ENCODE results near the gene JPH4.
"Not testable (repeated sequence)": the region's sequence is repeated elsewhere in the genome, so short reads cannot be mapped to it uniquely, and the experiment has no call there.

The JPH4 gene

GRCh38 chr14:23608454-23608853 is 29.9 kb upstream of the JPH4 start:
- no peak for DNase-seq

- no peak for DNase-seq
These were observed 27.5 kb upstream of the JPH4 start for GRCh38 chr14:23605931-23606585.

GRCh38 chr14:23604675-23605170 is 26.1 kb upstream of the JPH4 start:
- DNase-seq = no peak

GRCh38 chr14:23604148-23604547 is 25.6 kb upstream of the JPH4 start:
- no peak for DNase-seq

- DNase-seq = no peak
These were observed 24.5 kb upstream of the JPH4 start for GRCh38 chr14:23603103-23603502.

- DNase-seq = no peak
These were observed 23.8 kb upstream of the JPH4 start for GRCh38 chr14:23602181-23603095.

GRCh38 chr14:23601845-23602180 is 23.2 kb upstream of the JPH4 start:
- no peak for DNase-seq

- no peak for DNase-seq
These were observed 22.8 kb upstream of the JPH4 start for GRCh38 chr14:23601424-23601823.

GRCh38 chr14:23600806-23601205 is 22.2 kb upstream of the JPH4 start:
- DNase-seq = no peak

- DNase-seq = no peak
These were observed 21.7 kb upstream of the JPH4 start for GRCh38 chr14:23600322-23600707.

GRCh38 chr14:23594191-23594590 is 15.6 kb upstream of the JPH4 start:
- not testable (repeated sequence) for DNase-seq

- no peak for DNase-seq
These were observed 11.6 kb upstream of the JPH4 start for GRCh38 chr14:23590198-23590597.

GRCh38 chr14:23589606-23590005 is 11.0 kb upstream of the JPH4 start:
- DNase-seq = no peak

- peak; percentile 84 for DNase-seq
These were observed 10.5 kb upstream of the JPH4 start for GRCh38 chr14:23588884-23589598.

- DNase-seq = not testable (repeated sequence)
These were observed 6.1 kb upstream of the JPH4 start for GRCh38 chr14:23584527-23585203.

- DNase-seq = not testable (repeated sequence)
These were observed 5.4 kb upstream of the JPH4 start for GRCh38 chr14:23583761-23584526.

- no peak for DNase-seq
These were observed 4.5 kb upstream of the JPH4 start for GRCh38 chr14:23582906-23583760.

GRCh38 chr14:23580948-23581281 is 2.3 kb upstream of the JPH4 start:
- DNase-seq = no peak

GRCh38 chr14:23580152-23580926 is 1.7 kb upstream of the JPH4 start:
- DNase-seq = no peak

- no peak for DNase-seq
These were observed 1.1 kb upstream of the JPH4 start for GRCh38 chr14:23579739-23580138.

- no peak for DNase-seq
These were observed 681 bp upstream of the JPH4 start for GRCh38 chr14:23579311-23579630.
